GM12891 (cell line): ENCODE results near the gene EML6.

Experiments
- PAX5 ChIP-seq: IDR thresholded peaks from 2 replicates; pipeline ENCODE4 v1.6.1; 2011; ENCODE audit warnings: low read length, moderate library complexity, mild to moderate bottlenecking; ENCODE audit not compliant: insufficient read depth, severe bottlenecking
- POLR2A ChIP-seq: IDR thresholded peaks from 2 replicates; pipeline ENCODE4 v1.6.1; 2011; ENCODE audit warnings: low read depth, low read length, control low read depth
- POLR2AphosphoS5 ChIP-seq: IDR thresholded peaks from 2 replicates; pipeline ENCODE4 v1.6.1; 2011; ENCODE audit warnings: low read depth, low read length, control low read depth
- POU2F2 ChIP-seq: IDR thresholded peaks from 2 replicates; pipeline ENCODE4 v1.6.1; 2011; ENCODE audit warnings: low read depth, mild to moderate bottlenecking, control low read depth, low read length, moderate library complexity

- TF ChIP-seq POU2F2 (no peak), POLR2AphosphoS5 (no peak), POLR2A (no peak), PAX5 (no peak)
These were observed 216.1 kb downstream of the EML6 start for GRCh38 chr2:54939446-54940118.
